ENCODE results near the gene ADGRL1. TPM values are rescaled to one million over a fixed set of nuclear protein-coding genes. Genes with fewer than 3 reads are reported as not detected.
A peak's percentile ranks its signal among the peaks of the same experiment; 100 is the strongest.

ADGRL1 gene
- total RNA-seq, 2 donors from 2014 or later: 70.8 to 82.6 TPM

GRCh38 chr19:14138576-14139265 lies 67.2 kb downstream of the ADGRL1 start:
- 91 to 92% methylated on average over 5 to 8 of the region's 9 CpGs for WGBS, 2 experiments (ENCODE audit: insufficient coverage in 1 of 2, insufficient read length in 1 of 2)
- TF ChIP-seq CTCF (conservative IDR thresholded peaks at IDR 0.05): no peak
- Histone ChIP-seq H3K9ac (ENCODE audit: extremely low read depth, low read length, poor library complexity, severe bottlenecking) (no peak overlapping the region), H3K27ac (ENCODE audit: low read depth, low read length) (no peak overlapping the region), H3K27me3 (ENCODE audit: control insufficient read depth, insufficient read depth, low read length, poor library complexity, severe bottlenecking) (no peaks in the 10 kb centered on the region), H3K36me3 (ENCODE audit: control insufficient read depth, insufficient read depth, low read length) (no peaks in the 10 kb centered on the region), H3K9me3 (ENCODE audit: control insufficient read depth, low read length) (no peaks in the 10 kb centered on the region), H3K4me1 (ENCODE audit: control insufficient read depth, insufficient read depth, low read length) (peaks cover 3% of the 10 kb centered on the region), H3K4me3 (ENCODE audit: low read length) (no peak overlapping the region)
- H3K27me3 Mint-ChIP-seq (ENCODE audit: insufficient read depth): no peaks in the 10 kb centered on the region
- peaks cover 14% of the 10 kb centered on the region for H3K4me1 Mint-ChIP-seq
- no peak for DNase-seq
- peaks cover 8% of the 10 kb centered on the region for H3K36me3 Mint-ChIP-seq (ENCODE audit: low read depth)
- peak overlapping the region; percentile 73 for H3K4me3 Mint-ChIP-seq
- H3K27ac Mint-ChIP-seq: peak overlapping the region; percentile 39
- no peaks in the 10 kb centered on the region for H3K9me3 Mint-ChIP-seq

DNA sequence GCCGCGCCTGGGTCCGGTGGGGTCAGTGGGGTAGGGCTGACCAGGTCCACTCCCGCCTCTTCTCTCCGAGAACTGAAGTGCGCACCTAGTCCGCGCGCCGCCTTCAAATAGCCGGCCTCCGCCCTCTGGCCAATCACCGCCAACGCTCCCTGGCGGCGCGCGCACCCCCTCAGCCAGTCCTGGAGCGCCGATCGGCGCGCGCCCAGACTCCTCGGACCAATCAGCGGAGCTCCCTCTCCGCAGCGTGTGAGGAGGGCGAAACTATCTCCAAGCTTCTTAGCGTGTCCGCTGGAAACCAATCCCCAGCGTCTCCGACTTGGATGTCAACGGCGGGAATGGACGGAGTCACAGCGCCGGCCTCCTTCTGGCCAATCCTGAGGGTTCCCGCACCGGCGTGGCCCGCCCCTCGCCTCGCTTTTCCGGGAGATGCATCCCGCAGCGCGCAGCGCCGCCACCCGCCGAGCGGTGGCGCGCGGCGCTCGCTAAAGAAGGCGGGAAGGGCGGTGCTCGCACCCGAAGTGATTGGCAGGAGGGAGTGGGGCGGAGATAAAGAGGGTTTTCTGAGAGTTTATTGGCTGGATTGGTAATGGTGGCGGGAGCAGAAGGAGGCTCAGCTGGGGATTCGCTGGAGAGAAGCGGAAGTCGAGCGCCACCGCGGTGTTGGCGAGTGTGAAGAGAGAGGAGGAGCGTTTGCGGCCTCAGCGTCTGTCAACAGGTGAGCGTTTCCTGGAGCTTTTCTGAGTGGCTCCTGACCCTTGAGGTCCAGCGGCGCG lies 69.3 kb downstream of the ADGRL1 start, which contains the start of gene ASF1B:
Gene ASF1B, minus strand, starts transcription at position 81 of the 773 bp plus-strand sequence. CDS start 133 bp downstream, outside the sequence.
- 0% methylated on average over 32 to 78 of the region's 78 CpGs for WGBS, 2 experiments (ENCODE audit: insufficient coverage in 1 of 2, insufficient read length in 1 of 2)
- peak; percentile 51 for TF ChIP-seq CTCF (conservative IDR thresholded peaks at IDR 0.05)
- Mint-ChIP-seq H3K4me3 (peak within 1 kb of the TSS; percentile 73), H3K27me3 (ENCODE audit: insufficient read depth) (no peaks in the 10 kb centered on the region), H3K4me1 (peaks cover 14% of the 10 kb centered on the region), H3K36me3 (ENCODE audit: low read depth) (peaks cover 15% of the 10 kb centered on the region), H3K9me3 (no peaks in the 10 kb centered on the region), H3K27ac (peak within 1 kb of the TSS; percentile 97)
- Histone ChIP-seq H3K36me3 (ENCODE audit: control insufficient read depth, insufficient read depth, low read length) (no peaks in the 10 kb centered on the region), H3K9me3 (ENCODE audit: control insufficient read depth, low read length) (no peaks in the 10 kb centered on the region), H3K27ac (ENCODE audit: low read depth, low read length) (peak within 1 kb of the TSS; percentile 83), H3K4me1 (ENCODE audit: control insufficient read depth, insufficient read depth, low read length) (peaks cover 3% of the 10 kb centered on the region), H3K27me3 (ENCODE audit: control insufficient read depth, insufficient read depth, low read length, poor library complexity, severe bottlenecking) (no peaks in the 10 kb centered on the region), H3K9ac (ENCODE audit: extremely low read depth, low read length, poor library complexity, severe bottlenecking) (peak within 1 kb of the TSS; percentile 67), H3K4me3 (ENCODE audit: low read length) (peak within 1 kb of the TSS; percentile 86)
- peak; percentile 99 for DNase-seq

- Histone ChIP-seq H3K4me1 (ENCODE audit: control insufficient read depth, insufficient read depth, low read length) (peaks cover 3% of the 10 kb centered on the region), H3K4me3 (ENCODE audit: low read length) (peak overlapping the region; percentile 85), H3K36me3 (ENCODE audit: control insufficient read depth, insufficient read depth, low read length) (no peaks in the 10 kb centered on the region), H3K27me3 (ENCODE audit: control insufficient read depth, insufficient read depth, low read length, poor library complexity, severe bottlenecking) (no peaks in the 10 kb centered on the region), H3K9ac (ENCODE audit: extremely low read depth, low read length, poor library complexity, severe bottlenecking) (peak overlapping the region; percentile 67), H3K27ac (ENCODE audit: low read depth, low read length) (no peak overlapping the region), H3K9me3 (ENCODE audit: control insufficient read depth, low read length) (no peaks in the 10 kb centered on the region)
- 0 to 4% methylated on average over 9 to 38 of the region's 38 CpGs for WGBS, 2 experiments (ENCODE audit: insufficient coverage in 1 of 2, insufficient read length in 1 of 2)
- peak overlapping the region; percentile 73 for H3K4me3 Mint-ChIP-seq
- TF ChIP-seq CTCF (conservative IDR thresholded peaks at IDR 0.05): no peak
- peak overlapping the region; percentile 31 for H3K27ac Mint-ChIP-seq
- H3K36me3 Mint-ChIP-seq (ENCODE audit: low read depth): peaks cover 17% of the 10 kb centered on the region
- DNase-seq: no peak
- peaks cover 14% of the 10 kb centered on the region for H3K4me1 Mint-ChIP-seq
- no peaks in the 10 kb centered on the region for H3K27me3 Mint-ChIP-seq (ENCODE audit: insufficient read depth)
- H3K9me3 Mint-ChIP-seq: no peaks in the 10 kb centered on the region
Measured at GRCh38 chr19:14135985-14136508, 69.9 kb downstream of the ADGRL1 start.

Data from endodermal cell (in vitro differentiated cells).